GM19023 (cell line): ENCODE data around the gene JARID2.

Experiments
- ATAC-seq: cut with Tn5 transposase; IDR thresholded peaks from one replicate; pipeline ENCODE4 v1.9.1; 2021; ENCODE audit warnings: mild to moderate bottlenecking, moderate library complexity; ENCODE audit not compliant: unreplicated experiment

JARID2 gene

GRCh38 chr6:15245361-15246216 lies at the start of gene JARID2:
TSS of gene JARID2 (plus strand) at chr6:15246069. CDS start at chr6:15246540, 471 bp downstream.
- ATAC-seq, result peak; percentile 62

GRCh38 chr6:15200087-15200486 lies 45.8 kb upstream of the JARID2 start:
- ATAC-seq, result no peak

DNA sequence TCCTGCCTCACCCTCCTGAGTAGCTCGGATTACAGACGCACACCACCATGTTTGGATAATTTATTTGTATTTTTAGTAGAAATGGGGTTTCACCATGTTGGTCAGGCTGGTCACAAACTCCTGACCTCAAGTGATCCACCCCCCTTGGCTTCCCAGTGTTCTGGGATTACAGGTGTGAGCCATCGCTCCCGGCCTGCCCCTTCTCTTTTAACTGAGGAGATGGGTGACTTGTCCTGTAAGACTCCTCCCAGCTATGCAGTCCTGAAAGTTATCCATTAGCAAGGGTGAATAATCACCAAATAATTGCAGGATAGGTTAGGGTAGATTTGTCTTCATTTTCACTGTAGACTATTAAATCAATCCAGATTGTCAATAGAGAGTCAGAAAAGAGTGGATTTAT lies 40.5 kb upstream of the JARID2 start:
- ATAC-seq, result no peak

DNA sequence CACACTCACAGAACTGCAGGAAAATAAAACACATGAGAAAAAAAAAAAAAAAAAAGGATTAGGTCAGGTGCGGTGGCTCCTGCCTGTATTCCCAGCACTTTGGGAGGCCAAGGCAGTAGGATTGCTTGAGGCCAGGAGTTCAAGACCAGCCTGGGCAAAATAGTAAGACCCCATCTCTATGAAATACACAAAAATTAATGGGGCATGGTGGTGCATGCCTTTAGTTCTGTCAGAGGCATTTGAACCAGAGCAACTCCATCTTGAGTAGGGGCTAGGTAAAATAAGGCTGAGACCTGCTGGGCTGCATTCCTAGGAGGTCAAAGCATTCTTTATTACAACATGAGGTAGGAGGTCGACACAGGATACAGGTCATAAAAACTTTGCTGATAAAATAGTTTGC lies 39.0 kb upstream of the JARID2 start:
- ATAC-seq, result no peak

GRCh38 chr6:15207923-15208322 lies 37.9 kb upstream of the JARID2 start:
- no peak for ATAC-seq

- ATAC-seq, result no peak
These were observed 31.9 kb upstream of the JARID2 start for GRCh38 chr6:15213838-15214400.

- no peak for ATAC-seq
These were observed 27.5 kb upstream of the JARID2 start for GRCh38 chr6:15218401-15218800.

GRCh38 chr6:15220062-15220461 lies 25.8 kb upstream of the JARID2 start:
- no peak for ATAC-seq

- no peak for ATAC-seq
These were observed 18.0 kb upstream of the JARID2 start for GRCh38 chr6:15227827-15228318.

- ATAC-seq, result no peak
These were observed 15.0 kb upstream of the JARID2 start for GRCh38 chr6:15230827-15231226.

DNA sequence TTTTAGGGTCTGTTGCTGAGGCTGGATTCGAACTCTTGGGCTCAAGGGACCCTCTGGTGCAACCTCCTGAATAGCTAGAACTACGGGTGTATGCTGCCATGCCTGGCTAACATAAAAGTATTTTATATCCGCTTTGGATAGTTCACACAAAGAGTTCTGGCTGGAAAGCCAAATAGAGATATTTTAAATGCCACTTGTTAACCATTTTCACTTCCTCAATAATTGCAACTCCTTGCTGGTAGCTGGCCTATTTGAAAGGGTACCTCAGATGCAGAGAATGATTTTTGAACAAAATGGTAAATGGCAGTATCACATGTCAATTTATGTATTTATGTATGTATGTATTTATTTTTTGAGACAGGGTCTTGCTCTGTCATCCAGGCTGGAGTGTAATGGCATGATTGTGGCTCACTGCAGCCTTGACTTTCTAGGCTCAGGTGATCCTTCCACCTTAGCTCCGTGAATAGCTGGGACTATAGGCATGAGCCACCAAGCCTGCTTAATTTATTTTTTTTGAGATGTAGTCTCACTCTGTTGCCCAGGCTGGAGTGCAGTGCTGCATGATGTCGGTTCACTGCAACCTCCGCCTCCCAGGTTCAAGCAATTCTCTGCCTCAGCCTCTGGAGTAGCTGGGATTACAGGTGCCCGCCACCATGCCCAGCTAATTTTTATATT lies 12.9 kb upstream of the JARID2 start:
- no peak for ATAC-seq

DNA sequence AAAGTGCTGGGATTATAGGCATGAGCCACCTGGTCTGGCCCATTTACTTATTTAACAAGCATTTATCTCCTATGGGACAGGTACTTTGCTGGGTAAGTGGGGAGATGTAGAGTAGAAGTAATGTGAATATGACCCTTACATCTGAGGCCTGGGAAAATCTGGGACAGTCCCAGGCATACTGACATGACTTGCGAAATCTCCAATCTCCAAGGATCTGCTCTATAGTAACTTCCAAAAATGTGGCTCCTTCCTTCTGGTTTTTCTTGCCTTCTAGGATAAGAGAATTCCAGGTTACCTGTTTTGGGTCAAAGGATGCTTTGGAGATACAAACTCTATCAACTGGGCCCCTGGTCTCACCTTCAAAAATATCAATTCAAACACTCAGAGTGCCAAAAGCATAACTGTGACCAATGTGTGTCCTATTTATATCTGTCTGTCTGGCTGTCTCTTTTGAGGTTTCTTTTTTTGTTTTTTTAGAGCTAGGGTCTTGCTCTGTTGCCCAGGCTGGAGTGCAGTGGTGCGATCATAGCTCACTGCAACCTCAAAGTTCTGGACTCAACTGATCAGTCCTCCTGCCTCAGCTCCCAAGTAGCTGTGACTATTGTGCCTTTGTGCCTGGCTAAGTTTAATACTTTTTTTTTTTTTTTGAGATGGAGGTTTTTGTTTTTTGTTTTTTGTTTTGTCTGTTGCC lies 11.7 kb upstream of the JARID2 start:
- no peak for ATAC-seq

- ATAC-seq, result no peak
These were observed 6.1 kb upstream of the JARID2 start for GRCh38 chr6:15239616-15240364.

DNA sequence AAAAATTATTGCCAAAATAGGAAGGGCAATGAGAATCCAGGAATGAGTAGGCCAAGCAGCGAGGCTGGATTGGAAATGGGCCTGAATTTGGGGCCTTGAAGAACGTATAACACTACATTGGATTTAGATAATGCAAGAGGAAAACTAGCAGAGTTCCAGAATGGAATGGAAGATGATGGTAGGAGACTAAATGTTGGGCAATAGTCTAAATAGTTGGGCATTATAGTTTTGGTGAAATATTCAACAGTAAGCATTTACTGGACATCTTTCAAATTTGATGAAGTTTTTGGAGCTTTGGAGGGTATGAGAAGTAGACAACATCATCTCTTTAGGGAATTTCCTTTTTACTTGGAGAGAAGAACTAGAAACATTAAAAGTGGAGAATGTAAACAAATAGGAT lies 3.4 kb upstream of the JARID2 start:
- ATAC-seq, result no peak

GRCh38 chr6:15242937-15243614 lies 2.8 kb upstream of the JARID2 start:
- ATAC-seq, result no peak

DNA sequence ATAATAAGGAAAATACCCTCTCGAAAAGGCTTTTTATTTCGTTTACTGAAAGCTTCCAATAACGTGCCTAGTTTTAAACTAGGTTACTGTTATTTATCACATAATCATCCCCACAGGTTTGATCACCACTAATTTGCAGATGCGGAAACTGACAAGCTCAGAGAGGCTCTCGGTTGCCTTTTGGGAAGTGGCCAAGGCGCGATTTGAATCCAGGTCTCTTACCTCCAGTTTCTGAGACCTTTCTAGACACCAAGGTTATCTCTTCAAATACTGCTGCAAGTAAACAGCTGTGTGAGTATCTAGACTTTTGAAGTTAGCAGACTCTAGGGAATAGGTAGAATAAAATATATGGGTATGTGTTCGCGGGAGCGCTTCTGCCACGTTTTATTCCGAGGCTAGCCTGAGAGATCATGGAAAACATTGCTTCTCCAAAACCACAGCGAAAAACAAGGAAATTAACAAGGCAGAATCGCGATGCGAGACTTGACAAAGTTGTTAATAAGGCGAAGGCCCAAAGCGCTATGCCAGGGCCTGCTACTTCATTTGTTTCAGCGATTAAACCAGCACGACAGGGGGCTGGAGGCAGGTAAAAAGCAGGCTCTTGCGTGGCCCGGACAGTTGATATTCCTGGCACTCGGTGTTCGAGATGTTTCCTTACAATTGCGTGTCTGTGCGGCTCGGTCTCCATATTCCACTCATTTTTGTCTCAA lies 1.8 kb upstream of the JARID2 start:
- ATAC-seq, result no peak

DNA sequence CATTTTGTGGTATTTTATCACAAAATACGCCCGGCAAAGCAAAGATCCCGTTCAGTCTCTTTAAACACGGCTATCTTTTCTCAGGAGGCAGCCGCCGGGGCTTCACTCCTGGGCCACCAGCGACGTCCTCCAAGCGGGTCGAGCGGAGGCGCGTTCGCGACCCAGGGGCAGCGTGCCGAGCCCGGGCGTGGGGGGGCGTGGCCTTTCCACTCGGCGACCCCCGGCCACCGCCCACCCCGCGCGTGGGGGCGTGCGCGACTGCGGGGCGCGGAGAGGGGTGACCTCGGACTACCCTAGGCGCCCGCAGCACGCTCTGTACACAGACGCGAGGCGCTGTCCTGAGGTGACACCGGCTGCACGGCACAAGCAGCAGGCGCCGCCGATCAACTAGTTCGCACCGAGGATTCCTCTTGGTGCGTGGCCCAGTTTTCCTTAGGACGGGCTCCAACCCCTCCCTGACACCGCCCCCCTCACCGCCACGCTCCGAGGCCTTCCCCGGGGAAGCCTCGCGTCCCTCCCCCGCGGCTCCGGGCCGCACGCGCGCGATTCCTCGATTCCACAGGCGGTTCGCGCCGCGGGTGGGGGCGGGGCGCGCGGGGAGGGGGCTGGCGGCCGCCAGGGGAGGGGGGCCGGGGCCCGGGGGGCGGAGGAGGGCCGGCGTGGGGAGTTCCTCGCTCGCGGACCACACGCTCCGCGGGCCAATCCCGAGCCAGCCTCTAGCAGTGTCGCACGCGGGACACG lies 1.1 kb upstream of the JARID2 start:
- peak; percentile 12 for ATAC-seq

- ATAC-seq, result no peak
These were observed 372 bp downstream of the JARID2 start for GRCh38 chr6:15246217-15246665.
